HG02852 (cell line): Measurements from ENCODE around the gene POGLUT2.

Experiments used
- ATAC-seq: cut with Tn5 transposase; IDR thresholded peaks from one replicate; pipeline ENCODE4 v1.9.1; 2021; ENCODE audit warnings: mild to moderate bottlenecking, moderate library complexity; ENCODE audit not compliant: unreplicated experiment

The POGLUT2 gene

GRCh38 chr13:102771298-102772041 lies 27.3 kb downstream of the POGLUT2 start:
- ATAC-seq: no peak

- no peak for ATAC-seq
Observed at GRCh38 chr13:102770435-102770834, 28.3 kb downstream of the POGLUT2 start.

GRCh38 chr13:102769679-102770078 lies 29.1 kb downstream of the POGLUT2 start:
- ATAC-seq: no peak

- no peak for ATAC-seq
Observed at GRCh38 chr13:102768909-102769308, 29.9 kb downstream of the POGLUT2 start.

GRCh38 chr13:102763741-102764140 lies 35.0 kb downstream of the POGLUT2 start:
- ATAC-seq: peak; percentile 56

- ATAC-seq: no peak
Observed at GRCh38 chr13:102761071-102761470, 37.7 kb downstream of the POGLUT2 start.

- ATAC-seq: no peak
Observed at GRCh38 chr13:102758842-102759241, 39.9 kb downstream of the POGLUT2 start.

- no peak for ATAC-seq
Observed at GRCh38 chr13:102757006-102757405, 41.8 kb downstream of the POGLUT2 start.

GRCh38 chr13:102751886-102752285 lies 46.9 kb downstream of the POGLUT2 start:
- no peak for ATAC-seq

GRCh38 chr13:102742506-102742905 lies 56.3 kb downstream of the POGLUT2 start:
- ATAC-seq: no peak

GRCh38 chr13:102742101-102742500 lies 56.7 kb downstream of the POGLUT2 start:
- ATAC-seq: no peak
